Keratinocyte (primary cell): ENCODE results near the gene BEST1.

Source experiments
- EZH2 ChIP-seq: IDR thresholded peaks from one replicate; pipeline ENCODE4 v1.6.1; 2012; ENCODE audit warnings: inconsistent platforms, mild to moderate bottlenecking, low read length, moderate library complexity
- TF ChIP-seq, protein P1 (sequence below), 3 experiments: IDR thresholded peaks in 1 of 3; conservative IDR thresholded peaks in 1 of 3; optimal IDR thresholded peaks in 1 of 3; 2 replicates in 2 of 3; 3 replicates in 1 of 3; pipeline versions ENCODE3 to v1.5.1; 2011; ENCODE audit warnings: low read length in 3 of 3, mild to moderate bottlenecking in 3 of 3, moderate library complexity in 2 of 3, control low read depth in 1 of 3, inconsistent platforms in 1 of 3; ENCODE audit not compliant: insufficient read depth in 2 of 3; ENCODE audit errors: extremely low read depth in 1 of 3

DNA sequence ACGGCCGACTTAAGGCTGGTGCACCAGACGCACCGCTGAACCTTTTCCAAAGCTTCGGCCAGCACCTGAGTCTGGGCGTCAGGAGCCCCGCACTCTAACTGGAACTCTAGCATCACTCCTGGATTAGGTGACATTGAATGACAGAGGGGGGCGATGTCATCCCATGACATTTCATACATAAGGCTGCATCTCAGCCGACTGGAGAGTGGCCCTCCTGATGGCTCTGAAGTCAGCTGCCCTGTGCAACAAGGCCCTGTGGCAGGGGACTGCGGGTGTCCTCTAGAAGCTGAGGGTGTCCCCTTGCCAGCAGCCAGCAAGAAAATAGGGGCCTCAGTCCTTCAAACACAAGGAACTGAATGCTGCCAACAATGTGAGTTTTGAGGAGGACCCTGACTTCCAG, 48.8 kb upstream of the BEST1 start:
- TF ChIP-seq, protein P1, sequence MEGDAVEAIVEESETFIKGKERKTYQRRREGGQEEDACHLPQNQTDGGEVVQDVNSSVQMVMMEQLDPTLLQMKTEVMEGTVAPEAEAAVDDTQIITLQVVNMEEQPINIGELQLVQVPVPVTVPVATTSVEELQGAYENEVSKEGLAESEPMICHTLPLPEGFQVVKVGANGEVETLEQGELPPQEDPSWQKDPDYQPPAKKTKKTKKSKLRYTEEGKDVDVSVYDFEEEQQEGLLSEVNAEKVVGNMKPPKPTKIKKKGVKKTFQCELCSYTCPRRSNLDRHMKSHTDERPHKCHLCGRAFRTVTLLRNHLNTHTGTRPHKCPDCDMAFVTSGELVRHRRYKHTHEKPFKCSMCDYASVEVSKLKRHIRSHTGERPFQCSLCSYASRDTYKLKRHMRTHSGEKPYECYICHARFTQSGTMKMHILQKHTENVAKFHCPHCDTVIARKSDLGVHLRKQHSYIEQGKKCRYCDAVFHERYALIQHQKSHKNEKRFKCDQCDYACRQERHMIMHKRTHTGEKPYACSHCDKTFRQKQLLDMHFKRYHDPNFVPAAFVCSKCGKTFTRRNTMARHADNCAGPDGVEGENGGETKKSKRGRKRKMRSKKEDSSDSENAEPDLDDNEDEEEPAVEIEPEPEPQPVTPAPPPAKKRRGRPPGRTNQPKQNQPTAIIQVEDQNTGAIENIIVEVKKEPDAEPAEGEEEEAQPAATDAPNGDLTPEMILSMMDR (optimal IDR thresholded peaks at IDR 0.05 in 1 of 3, IDR thresholded peaks at IDR 0.05 in 1 of 3, conservative IDR thresholded peaks at IDR 0.05 in 1 of 3; ENCODE audit: extremely low read depth in 1 of 3, insufficient read depth in 2 of 3, low read length in 3 of 3), result no peak
- TF ChIP-seq EZH2, result no peak
